GM19328 (cell line): Measurements from ENCODE around the gene NCCRP1.

Experiments used
- ATAC-seq: cut with Tn5 transposase; IDR thresholded peaks from one replicate; pipeline ENCODE4 v1.9.1; 2021; ENCODE audit warnings: mild to moderate bottlenecking, moderate library complexity; ENCODE audit not compliant: unreplicated experiment

Gene NCCRP1, protein sequence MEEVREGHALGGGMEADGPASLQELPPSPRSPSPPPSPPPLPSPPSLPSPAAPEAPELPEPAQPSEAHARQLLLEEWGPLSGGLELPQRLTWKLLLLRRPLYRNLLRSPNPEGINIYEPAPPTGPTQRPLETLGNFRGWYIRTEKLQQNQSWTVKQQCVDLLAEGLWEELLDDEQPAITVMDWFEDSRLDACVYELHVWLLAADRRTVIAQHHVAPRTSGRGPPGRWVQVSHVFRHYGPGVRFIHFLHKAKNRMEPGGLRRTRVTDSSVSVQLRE

GRCh38 chr19:39196860-39197562, at the start of gene NCCRP1:
TSS of gene NCCRP1 (plus strand) at chr19:39196964. CDS start at chr19:39196983, 19 bp downstream.
- ATAC-seq: no peak

DNA sequence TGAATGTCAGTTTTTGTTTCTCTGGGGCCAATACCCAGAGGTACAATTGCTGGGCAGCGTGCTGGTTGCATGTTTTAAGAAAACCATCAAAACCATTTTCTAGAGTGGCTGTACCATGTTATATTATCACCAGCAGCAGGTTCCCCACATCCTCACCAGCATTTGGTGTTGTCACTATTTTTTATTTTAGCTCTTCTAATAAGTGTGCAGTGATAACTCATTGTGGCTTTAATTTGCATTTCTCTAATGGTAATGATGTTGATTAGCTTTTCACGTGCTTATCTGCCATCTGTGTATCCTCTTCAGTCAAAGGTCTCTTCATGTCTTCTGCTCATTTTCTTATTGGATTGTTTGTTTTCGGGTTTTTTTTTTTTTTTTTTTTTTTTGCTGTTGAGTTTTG, 49.3 kb upstream of the NCCRP1 start:
- ATAC-seq: no peak

DNA sequence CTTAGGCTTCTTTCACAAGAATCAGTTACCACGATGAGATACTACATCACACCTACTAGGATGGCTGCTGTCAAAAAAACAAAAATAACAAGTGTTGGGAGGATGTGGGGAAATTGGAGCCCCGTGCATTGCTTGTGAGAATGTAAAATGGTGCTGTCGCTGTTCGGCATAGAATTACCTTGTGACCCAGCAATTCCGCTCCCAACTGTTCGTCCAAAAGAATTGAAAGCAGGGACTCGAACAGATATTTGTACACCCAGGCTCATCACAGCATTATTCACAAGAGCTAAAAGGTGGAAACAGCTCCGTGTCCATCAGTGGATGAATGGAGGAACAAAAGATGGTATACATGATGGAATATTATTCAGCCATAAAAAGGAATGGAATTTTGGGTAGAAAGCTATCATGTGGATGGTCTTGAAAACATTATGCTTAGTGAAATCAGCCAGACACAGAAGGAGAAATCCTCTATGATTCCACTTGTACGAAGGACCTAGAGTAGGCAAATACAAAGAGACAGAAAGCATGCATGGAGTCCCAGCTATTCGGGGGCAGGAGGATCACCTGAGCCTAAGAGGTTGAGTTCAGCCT, 47.7 kb upstream of the NCCRP1 start:
- no peak for ATAC-seq

GRCh38 chr19:39150235-39150634, 46.5 kb upstream of the NCCRP1 start:
- ATAC-seq: no peak

GRCh38 chr19:39150807-39151600, 45.8 kb upstream of the NCCRP1 start:
- ATAC-seq: no peak

- ATAC-seq: no peak
Measured at GRCh38 chr19:39152066-39152465, 44.7 kb upstream of the NCCRP1 start.

GRCh38 chr19:39154100-39154628, 42.6 kb upstream of the NCCRP1 start:
- ATAC-seq: no peak

GRCh38 chr19:39154629-39155100, 42.1 kb upstream of the NCCRP1 start:
- no peak for ATAC-seq

- no peak for ATAC-seq
Measured at GRCh38 chr19:39155114-39155700, 41.6 kb upstream of the NCCRP1 start.

DNA sequence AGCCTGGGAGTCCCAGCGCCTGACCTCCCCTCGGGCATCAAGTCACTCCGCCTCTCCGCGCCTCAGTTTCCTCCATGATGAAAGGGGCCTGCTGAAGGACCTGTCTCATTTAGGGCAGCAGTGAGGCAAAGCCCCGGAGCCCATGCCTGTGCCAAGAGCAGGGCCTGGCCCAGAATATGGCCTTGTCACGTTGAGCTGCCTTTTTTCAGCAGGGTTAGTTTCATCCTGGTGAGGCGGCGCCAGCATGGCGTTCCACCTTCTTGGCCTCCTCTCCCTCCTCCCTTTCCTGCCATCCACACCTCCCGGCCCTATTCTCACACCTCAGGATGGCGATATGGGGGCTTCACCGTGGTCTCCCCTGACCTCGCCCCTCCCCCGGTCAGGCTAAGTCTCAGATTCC, 41.0 kb upstream of the NCCRP1 start:
- no peak for ATAC-seq

GRCh38 chr19:39156326-39157230, 40.2 kb upstream of the NCCRP1 start:
- ATAC-seq: no peak

DNA sequence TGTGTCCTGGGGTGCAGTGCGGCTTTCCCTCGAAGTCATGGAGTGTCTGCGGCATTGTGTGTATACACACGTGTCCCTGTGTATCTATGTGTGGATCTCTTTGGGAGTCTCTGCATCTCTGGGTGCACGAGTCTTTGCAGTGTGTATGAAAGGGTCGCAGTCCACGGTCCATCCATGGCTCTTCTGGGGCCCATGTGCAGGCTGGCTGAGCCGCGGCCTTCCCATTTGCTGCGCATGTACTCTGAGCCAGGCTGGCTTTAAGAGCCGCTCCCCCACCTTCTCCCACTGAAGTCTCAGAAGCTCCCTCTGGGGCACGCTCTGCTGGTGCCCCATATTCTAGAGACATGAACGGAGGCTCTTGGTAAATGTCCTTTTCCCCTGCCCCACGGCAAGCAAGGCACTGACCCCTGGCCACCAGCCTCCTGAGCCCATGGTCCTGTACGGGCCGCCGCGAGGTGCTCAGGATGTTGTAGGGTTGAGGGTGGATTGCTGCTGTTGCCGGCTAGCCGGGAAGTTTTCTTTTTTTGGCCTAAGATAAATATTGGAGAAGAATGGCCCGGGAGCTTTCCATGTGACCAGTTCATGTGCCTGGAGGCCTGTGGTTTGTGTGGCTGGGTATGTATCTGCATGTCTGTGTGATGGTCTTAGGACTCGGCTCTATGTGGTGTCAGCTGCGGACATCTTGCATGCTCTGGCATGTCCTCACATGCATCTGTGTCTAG, 39.3 kb upstream of the NCCRP1 start:
- no peak for ATAC-seq

DNA sequence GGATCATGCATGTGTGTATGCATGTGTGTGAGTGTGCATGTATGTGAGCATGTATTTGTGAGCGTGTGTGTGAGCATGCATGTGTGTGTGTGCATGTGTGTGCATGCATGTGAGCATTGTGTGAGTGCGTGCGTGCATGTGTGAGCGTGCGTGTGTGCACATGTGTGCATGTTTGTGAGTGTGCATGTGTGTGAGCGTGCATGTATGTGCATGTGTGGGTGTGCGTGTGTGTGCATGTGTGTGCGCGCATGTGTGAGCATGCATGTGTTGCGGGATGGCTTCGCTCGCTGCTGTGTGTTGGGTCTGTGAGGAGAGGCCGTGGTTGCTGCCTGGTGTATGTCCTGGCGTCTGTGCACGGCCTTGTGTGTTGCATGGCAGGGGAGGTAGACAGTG, 38.8 kb upstream of the NCCRP1 start:
- no peak for ATAC-seq

DNA sequence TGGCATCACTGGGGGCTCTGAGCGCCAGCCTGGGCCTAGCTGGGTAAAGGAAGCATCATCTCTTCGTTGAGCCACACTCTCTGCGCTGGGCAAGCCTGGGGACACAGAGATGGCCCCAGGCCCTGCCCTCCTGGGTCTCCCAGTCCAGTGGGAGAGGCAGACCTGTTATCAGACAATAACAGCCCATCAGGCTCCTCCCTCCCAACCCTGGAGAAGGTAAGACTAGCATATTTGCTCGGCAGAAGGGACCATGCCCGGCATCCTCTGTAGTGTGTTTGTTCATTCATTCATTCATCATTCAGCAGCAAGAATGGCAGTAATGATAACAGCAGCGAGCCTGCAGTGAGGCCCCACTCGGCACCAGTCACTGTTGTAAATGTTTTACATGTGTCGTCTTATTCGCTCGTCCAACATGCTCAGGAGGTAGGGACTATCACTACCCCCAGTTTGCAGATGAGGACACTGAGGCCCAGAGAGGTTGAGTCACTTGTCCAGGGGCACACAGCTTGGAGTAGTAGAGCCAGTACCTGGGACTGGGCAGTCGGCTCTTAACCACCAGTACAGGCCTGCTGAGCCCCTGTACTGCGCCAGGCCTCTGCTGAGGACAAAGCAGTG, 38.0 kb upstream of the NCCRP1 start:
- ATAC-seq: no peak

GRCh38 chr19:39160523-39160861, 36.3 kb upstream of the NCCRP1 start:
- no peak for ATAC-seq

DNA sequence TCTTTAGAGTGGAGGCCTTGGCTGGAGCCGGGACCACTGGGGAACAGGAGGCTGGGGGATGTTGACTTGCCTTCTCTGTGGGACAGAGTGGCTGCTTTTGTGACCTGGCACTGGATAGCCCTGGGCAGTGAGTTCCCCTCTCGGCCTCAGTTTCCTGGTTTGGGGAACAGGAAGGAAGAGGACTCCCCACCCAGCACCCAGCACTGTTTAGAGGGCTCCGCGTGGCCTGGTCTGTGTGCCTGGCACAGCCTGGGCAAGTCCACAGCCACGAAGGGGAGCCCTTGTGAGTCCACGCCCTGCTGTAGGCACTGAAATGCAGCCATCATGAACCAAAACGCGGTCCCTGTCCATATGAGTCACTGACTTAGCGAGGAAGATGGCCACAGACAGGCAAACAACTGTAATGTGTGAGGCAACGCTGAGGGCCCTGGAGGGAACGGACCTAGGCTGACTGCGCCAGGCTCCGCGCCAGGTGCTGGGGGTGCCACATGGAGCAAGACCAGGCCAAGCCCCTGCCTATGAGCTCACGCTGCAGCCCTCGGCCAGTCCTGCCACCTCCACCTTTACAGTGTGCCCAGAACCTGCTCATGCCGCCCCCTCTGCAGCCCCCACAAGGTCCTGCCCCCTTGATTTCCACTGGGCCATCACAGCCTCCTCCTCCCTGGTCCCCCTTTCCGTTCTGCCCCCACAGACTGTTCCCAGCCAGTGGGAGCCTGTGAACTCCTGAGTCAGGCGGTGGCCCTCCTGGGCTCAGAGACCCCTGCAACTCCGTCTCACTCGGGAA, 35.7 kb upstream of the NCCRP1 start:
- no peak for ATAC-seq

DNA sequence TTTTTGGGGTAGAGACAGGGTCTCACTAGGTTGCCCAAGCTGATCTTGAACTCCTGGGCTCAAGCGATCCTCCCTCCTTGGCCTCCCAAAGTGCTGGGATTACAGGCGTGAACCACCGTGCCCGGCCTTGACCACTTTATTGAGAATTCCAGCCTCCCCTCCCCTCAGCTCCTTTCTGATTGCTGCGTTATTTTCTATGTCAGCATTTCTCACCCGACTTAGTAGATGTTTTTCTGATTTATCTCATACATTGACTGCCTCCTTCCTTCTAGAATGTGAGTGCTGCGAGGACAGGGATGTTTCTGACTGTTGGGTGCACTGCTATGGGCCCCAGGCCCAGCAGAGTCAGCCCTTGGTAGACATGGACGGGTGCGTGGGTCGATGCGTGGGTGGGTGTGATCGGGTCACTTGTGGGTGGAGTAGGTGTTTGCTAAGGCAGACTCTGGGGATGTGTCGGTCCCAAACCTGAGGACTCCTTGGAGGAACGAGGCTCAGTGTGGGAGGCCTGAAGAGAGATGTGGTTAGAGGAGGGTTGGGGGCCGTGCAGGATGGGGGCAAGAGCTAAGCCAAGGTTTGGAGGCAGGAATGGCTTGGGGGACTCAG, 34.2 kb upstream of the NCCRP1 start:
- ATAC-seq: no peak
